ENCODE measurements around the gene SOX21.
"Not testable (repeated sequence)": the region's sequence is repeated elsewhere in the genome, so short reads cannot be mapped to it uniquely, and the experiment has no call there.

SOX21 gene

DNA sequence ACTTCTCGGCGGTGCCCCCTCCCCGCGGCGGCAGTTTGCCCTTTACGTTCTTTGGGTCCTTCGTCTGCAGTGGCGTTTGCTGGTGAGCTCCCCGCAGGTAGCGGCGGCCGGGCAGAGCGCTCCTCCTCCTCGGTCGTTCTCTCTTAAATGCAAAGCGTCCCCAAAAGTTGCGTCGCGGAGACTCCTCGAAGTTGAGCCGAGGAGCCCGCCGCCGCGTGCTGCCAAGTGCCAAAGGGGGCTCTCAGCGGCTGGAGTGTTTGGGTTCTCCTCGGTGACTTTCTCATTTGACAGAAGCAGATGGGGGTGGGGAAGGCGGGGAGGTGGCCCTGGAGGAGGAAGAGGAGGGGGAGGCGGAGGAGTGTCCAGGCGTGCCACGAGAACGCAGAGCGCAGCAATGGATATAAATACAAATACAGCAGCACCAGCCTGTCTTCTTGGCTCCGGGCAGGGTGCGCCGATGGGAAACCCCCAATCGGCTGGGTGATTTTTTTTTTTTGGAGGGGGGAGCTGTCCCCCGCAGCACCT, at the start of gene SOX21:
SOX21 (minus strand) TSS at position 259 of the 525 bp plus-strand sequence. CDS start 496 bp downstream, outside the sequence.
- FAIRE-seq, result no peak

DNA sequence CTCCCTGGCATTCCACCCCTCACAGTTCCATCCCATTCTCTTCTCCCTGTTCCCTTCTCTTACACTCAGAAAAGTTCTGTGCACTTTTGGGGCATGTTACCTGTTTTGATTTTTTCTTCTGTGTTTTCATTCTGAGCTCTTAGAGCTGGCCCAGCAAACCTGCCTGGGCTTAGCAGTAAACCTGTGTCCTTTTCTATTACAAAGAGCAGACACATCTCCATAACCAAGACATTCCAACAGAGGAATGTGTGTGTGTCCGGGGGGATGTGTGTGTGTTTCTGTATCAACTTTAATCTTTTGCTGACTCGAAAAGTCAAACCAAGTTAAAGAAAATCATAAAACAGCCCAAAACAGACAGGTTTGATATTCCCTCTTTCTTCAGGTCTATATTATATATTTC, 49.1 kb upstream of the SOX21 start:
- DNase-seq (ENCODE audit: insufficient read length, low spot score) (no peak), FAIRE-seq (no peak)

More for the DNA sequence above, at the start of gene SOX21:
- DNase-seq (ENCODE audit: insufficient read length, low spot score), result no peak

DNA sequence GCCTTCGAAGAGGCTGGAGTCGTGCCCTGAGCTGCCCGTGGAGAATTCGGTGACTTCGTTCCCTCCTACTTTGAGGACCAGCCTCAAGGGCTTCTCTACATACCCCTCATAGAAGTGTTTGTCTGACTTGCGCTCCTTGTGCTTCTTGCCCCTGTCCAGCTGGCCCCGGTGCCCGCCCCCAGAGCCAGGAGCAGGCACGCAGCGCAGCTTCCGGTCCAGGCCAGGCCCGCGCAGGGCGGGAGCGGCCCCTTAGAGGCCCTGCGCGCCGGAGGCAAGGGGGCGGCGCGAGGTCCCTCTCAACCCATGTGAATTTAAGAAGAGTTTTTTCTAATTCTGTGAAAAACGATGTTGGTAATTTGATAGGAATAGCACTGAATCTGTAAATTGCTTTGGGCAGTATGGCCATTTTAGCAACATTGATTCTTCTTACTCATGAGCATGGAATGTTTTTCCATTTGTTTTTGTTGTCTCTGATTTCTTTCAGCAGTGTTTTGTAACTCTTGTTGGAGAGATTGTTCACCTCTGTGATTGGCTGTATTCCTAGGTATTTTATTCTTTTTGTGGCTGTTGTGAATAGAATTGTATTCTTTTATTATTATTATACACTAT, 46.9 kb upstream of the SOX21 start:
- FAIRE-seq (no peak), DNase-seq (ENCODE audit: insufficient read length, low spot score) (no peak)

DNA sequence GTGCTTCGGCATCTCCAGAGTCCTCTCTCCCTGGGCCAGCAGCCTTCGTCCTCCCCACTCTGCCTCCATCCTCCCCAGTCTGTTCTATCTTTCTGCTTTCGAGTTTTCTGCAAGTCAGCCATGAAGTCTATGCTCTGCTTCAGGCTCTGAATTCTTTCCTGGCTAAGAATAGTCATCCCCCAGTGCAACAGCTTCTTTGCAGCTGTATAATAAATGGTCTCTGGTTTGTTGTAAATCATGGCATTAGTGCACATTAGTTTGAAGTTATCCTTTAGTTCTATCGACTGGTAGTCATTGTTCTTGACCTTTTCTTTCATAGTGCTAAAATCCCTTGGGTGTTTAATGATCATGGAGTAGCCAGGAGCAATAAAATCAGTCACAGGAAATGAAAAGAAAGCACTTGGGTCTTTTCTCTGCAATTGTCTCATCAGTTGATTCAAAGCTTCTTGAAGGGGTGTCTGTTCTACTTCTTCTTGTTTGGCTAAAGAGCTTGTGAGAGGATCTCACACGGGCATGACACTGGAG, 46.2 kb upstream of the SOX21 start:
- no peak for FAIRE-seq
- DNase-seq (ENCODE audit: insufficient read length, low spot score), result no peak

DNA sequence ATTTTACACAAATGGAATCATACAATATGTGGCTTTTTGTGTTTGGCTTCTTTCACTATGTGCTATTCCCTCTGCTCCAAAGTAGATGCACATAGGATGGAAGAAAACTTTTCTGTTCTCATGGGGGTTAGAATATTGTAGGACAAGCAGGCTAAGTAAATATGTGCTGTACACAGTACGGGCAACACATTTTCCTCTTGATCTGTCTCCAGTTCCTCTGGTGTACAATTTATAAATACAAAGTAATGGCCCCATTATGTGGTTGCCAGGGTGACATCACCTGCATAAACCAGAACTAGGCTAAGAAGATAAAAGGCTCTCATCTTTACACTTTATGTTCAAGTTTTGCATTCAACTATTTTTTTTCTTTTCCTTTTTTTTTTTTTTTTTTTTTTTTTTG, 41.0 kb upstream of the SOX21 start:
- no peak for DNase-seq (ENCODE audit: insufficient read length, low spot score)
- FAIRE-seq, result no peak

DNA sequence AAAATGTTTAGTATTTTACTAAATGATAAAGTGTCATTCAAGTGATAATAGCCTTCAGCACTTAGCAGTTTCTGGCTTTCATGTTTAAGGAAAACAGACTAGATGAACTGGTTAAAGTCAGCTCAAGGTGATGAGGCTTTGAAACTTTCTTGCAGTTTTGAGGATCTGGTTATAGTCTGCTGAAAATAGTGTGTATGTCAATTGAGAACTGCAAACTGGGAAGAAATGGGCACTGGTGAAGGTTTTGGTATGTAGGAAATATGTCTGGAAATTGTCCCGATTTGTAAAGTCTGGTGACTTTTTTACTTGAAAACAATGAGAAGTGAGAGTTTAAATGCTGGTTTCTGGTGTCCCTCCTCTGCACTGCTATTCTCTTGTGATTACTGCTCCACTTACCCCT, 36.8 kb upstream of the SOX21 start:
- no peak for DNase-seq (ENCODE audit: insufficient read length, low spot score)
- FAIRE-seq, result no peak

DNA sequence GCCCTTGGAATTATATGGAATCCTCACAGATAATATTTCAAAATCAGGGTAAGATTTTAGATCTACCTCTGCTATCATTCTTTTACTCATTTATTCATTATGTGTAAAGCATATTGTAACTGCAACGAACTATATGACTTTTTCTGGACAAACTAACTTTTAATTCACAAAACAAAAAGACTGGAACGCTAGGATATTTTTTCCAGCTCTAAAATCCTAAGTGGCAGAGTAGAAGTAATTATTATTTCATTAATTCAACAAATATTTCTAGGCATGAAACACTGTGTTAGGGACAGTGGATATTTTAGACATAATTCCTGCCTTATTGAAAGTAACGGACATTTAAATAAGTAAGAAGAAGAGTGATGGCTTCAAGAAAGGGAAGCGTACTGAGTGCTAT, 26.9 kb upstream of the SOX21 start:
- FAIRE-seq (no peak), DNase-seq (ENCODE audit: insufficient read length, low spot score) (no peak)

DNA sequence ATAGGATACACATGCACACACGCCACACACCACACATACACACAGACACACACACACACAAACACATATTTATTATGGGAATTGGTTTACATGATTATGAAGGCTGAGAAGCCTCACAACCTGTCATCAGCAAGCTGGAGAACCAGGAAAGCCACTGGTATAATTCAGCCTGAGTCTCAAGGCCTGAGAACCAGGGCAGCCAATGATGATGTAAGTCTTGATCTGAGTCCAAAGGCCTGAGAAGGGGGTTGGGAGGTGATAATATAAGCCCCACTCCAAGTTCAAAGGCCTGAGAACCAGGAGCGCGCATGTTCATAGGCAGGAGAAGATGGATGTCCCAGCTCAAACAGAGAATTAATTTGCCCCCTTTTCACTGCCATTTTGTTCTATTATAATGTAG, 18.7 kb upstream of the SOX21 start:
- FAIRE-seq (no peak), DNase-seq (ENCODE audit: insufficient read length, low spot score) (no peak)

DNA sequence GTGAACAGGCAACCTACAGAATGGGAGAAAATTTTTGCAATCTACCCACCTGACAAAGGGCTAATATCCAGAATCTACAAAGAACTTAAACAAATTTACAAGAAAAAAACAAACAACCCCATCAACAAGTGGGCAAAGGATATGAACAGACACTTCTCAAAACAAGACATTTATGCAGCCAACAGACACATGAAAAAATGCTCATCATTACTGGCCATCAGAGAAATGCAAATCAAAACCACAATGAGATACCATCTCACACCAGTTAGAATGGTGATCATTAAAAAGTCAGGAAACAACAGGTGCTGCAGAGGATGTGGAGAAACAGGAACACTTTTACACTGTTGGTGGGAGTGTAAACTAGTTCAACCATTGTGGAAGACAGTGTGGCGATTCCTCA, 17.6 kb upstream of the SOX21 start:
- DNase-seq (ENCODE audit: insufficient read length, low spot score); FAIRE-seq: not testable (repeated sequence)

DNA sequence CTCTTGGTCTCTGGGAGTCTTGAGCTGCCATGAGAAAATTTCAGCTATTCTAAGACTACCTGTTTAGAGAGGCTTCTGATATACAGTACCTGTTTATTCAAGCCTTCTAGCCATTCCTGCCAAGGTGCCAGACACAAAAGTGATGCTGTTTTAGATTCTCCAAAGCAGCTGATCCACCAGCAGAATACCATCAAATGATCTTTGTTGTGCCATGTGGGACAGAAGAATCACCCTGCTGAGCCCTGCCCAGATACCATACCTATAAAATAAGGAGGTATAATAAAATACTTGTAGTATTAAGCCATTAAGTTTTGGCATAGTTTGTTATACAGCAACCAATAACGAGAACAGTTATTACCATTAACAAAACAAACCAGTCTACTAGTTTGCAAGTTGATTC, 14.1 kb upstream of the SOX21 start:
- FAIRE-seq, result no peak
- no peak for DNase-seq (ENCODE audit: insufficient read length, low spot score)

DNA sequence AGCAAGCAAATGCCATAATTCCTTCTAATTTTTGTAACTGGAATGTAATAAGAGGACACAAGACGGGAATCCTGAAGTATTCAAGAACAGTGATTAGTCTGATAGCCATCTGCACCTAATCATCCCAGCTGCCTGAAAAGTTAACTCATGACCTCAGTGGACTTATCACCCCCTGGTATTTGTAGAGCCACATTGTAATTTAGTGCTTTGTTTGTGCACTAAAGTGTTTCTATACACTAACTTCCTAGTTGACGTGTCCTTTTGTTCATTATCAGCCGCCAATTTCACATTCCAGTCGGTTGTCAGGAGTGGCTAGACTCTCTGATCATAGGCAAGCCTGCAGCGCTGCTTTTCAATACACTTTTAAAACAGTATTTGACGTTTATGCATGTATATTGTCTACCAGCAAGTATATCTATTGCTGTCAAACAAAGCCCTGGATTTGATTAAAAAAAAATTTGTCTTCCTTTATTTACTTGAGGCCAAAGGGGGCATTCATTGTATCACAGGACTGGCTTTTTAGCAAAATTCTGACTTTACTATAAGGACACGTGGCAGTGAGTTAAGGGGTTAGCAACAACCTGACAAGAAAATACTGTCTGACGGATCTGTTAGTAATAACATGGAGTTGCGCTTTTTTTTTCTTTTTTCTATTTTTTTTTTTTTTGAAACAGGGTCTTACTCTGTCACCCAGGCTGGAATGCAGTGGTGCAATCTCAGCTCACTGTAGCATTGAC, 10.4 kb upstream of the SOX21 start:
- DNase-seq (ENCODE audit: insufficient read length, low spot score), result no peak
- no peak for FAIRE-seq

DNA sequence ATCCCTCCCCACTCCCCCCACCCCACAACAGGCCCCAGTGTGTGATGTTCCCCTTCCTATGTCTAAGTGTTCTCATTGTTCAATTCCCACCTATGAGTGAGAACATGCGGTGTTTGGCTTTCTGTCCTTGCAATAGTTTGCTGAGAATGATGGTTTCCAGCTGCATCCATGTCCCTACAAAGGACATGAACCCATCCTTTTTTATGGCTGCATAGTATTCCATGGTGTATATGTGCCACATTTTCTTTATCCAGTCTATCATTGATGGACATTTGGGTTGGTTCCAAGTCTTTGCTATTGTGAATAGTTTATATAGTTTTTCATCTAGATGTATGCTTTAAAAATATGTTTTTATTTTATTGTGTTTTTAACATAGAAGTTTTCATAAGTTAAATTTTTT, 6.4 kb upstream of the SOX21 start:
- DNase-seq (ENCODE audit: insufficient read length, low spot score); FAIRE-seq: not testable (repeated sequence)

DNA sequence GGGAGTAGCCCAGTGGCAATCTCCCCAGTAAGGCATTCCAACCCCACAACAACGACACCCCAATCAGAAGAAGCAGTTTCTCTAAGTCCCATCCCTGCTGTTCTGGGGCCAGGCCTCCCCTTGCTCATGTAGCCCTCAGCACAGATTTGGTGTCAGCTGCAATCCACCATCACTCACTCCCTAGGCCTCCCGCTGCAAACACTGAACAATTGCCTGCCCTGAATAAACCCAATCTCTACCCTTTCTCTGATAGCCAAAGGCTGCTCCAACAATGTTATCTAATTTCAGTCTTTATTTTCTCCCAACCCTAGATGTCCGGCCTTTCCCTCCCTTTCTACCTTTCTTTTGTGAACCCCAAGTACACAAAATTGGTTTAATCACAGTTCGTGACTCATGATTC, 5.6 kb upstream of the SOX21 start:
- FAIRE-seq (no peak), DNase-seq (ENCODE audit: insufficient read length, low spot score) (no peak)

DNA sequence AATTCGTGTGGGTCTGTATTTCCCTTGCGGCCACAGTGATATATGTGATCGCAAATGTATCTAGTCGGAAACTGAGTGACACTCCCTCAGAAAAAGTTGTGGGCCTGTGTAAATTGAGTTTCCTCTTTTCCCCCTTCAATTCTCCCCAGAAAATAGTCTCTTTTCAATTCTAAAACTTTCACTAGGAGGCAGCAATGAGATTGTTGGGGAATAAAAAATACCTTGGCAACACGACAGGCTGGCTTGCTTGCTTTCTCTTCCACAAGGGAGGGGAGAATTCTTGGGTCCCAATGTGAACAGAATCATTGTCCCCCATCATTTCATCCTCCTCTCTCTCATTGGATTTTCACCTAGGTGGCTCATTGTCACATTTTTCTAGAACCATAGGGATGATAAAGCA, 3.7 kb upstream of the SOX21 start:
- no peak for FAIRE-seq
- DNase-seq (ENCODE audit: insufficient read length, low spot score), result no peak

DNA sequence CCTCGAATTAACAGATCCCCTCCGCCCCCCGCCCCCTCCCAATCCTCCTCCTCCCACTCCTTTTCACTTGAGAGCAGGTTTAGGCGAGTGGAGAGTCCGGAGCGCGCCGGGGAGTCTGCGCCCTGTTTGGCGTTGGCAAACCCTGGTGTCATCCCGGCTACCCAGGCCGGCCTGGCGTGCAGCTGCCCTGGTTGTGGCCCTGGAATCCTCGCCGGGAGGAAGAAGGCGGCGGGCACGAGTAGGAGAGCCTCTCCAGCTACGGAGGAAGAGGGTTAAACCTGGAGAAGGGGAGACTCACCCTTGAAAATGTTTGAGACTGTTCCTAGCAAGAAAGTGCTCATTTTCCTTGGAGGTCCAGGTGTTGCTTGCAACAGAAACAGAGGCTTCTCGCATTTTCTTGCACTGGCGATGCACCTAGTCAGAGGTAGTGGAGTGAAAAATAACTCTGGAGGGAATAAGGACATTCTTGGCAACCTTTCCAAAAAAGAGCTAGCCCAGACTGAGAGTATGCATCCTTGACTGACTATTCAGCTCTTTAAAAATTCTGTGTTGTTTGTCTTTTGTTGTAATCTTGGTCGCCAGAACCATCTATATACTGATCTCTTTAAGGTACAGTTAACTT, 1.3 kb upstream of the SOX21 start:
- FAIRE-seq (no peak), DNase-seq (ENCODE audit: insufficient read length, low spot score) (no peak)

DNA sequence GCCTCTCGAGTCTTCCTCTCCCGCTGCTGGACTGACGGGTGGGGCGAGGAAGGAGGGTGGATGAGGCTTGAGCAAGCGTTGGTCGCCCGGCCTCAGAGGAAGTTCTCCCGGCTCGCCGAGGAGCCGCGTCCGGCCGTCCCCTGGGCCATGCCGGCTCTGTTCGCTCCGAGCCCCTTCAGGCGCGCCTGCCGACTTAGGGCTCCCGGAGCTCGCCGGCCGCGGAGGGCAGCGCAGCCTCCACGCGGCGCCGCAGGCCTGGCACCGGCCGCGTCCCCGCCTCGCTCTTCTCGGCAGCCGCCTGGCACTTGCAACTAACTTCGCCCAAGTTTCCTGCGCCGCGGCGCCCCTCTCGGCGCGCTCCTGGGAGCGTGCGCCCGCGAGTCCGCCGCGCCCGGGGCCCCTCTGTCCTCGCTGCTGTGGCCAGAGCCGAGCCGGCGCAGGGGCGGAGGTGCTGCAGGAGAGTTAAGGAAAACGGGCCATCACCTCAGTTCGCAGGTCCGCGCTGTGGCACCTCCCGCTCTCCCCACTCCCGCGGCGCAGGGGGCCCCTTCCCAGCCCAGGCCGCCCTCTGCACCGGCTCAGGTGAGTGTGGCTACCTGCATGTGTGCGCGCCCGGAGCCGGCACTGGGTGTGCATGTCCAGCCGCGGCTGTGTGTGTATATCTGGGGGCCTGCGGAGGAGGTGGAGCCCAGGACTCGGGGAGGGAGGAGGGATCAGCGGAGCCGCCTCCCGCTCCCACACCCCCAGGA, 641 bp upstream of the SOX21 start:
- DNase-seq (ENCODE audit: insufficient read length, low spot score) (no peak), FAIRE-seq (no peak)

DNA sequence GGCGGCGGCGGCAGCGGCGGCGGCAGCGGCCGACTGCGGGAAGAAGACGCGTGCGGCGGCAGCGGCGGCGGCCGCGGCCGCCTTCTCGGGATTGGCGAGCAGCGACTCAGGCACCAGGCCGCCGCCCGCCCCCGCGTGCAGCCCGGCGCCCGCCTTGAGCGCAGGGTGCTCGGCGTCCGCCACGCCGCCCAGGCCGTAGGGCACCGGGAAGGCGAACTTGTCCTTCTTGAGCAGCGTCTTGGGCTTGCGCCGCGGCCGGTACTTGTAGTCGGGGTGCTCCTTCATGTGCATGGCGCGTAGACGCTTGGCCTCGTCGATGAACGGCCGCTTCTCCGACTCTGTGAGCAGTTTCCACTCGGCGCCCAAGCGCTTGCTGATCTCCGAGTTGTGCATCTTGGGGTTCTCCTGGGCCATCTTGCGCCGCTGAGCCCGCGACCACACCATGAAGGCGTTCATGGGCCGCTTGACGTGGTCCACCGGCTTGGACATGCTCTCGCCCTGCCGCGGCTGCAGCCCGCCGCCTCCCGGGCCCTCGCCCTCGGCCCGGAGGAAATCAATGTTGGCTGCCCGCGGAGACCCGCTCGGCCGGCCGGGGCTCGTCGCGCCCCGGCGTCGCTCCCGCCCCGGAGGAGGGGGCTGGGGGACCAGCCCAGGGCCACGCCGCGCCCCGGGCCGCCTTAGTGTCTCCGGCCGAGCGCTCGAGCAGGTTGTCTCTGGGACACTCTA, 621 bp downstream of the SOX21 start:
- no peak for DNase-seq (ENCODE audit: insufficient read length, low spot score)
- no peak for FAIRE-seq

DNA sequence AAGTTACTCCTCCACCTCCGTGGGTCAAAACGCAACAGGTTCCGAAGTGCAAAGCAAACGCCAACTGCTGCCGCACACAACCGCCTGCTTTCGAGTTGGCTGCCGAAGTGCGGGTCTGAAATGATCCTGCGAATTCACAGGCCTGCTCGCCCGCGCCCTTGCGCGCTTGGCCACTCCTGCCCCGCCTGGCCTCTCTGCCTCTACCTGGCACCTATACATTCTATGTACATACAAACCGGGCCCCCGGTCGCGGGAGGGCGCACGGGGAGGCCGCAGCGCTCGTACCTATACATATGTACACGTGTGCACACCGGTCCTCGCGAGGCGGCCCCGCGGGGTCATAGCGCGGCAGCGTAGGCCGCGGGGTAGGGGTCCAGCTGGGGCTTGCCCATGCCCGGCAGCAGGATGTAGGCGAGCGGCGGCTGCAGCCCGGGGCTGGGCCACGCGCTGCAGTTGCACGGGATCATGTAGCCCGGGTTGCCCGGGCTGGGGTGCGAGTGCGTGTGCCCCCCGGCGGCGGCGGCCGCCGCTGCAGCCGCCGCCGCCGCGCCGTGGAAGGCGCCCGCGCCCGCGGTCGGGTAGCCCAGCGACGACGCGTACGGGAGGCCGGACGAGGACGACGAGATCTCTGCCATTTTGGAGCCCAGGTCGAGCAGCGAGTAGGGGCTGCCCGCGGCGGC, 1.3 kb downstream of the SOX21 start:
- no peak for FAIRE-seq

DNA sequence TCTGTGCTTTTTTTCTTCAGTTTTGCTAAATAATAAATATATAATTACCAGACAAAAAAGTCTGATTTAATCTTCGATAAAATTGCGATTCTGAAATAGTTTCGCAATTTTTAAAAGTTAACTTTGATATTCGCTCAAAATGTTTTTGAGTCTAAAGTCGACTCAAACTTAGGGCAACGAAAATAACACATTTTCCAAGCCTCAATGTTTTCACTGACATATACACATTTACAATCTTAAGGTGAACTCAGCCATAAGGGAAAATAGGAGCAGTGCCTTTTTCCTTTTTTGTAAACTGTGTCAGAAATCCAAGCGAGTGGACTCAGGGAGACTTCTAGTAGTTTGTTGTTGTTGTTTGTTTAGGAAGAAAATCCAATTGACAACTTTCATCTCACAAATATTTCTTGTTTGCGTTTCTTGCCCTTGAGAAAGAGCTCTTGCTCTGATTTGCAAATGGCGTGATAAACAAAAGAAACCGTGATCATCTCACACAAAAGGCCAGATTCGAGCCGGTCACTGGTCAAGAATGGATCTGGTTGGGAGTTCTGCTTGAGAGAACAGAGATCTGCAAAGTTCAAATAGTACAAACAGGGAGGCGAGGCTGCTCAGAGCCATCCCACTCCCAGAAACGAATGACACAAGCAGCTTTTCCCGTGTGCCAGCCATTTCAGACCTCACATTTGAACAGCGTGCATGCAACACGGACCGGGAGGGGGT, 2.1 kb downstream of the SOX21 start:
- FAIRE-seq, result no peak
- no peak for DNase-seq (ENCODE audit: insufficient read length, low spot score)

More for the DNA sequence above, 1.3 kb downstream of the SOX21 start:
- DNase-seq (ENCODE audit: insufficient read length, low spot score), result no peak
